GM12864 (cell line): ENCODE measurements around the gene VAT1.
"Not testable (repeated sequence)": the region's sequence is repeated elsewhere in the genome, so short reads cannot be mapped to it uniquely, and the experiment has no call there.

Source experiments
- DNase-seq: peaks from one replicate; pipeline ENCODE4 v3.0.0-alpha.2; 2011; ENCODE audit warnings: low read depth
- H3K4me3 ChIP-seq: 2 replicates; pipeline ENCODE4 v1.5.1; 2011; ENCODE audit warnings: mild to moderate bottlenecking, low read depth, low read length, control low read depth
- CTCF ChIP-seq: IDR thresholded peaks from 2 replicates; pipeline ENCODE4 v1.5.1; 2011; ENCODE audit warnings: low read depth, mild to moderate bottlenecking, moderate library complexity, low read length, control low read depth, inconsistent platforms; ENCODE audit errors: missing control alignments

The VAT1 gene

GRCh38 chr17:43056051-43056450 lies 33.9 kb upstream of the VAT1 start:
- no peak for TF ChIP-seq CTCF
- no peak overlapping the region for H3K4me3 ChIP-seq
- DNase-seq = no peak

GRCh38 chr17:43053008-43053407 lies 30.8 kb upstream of the VAT1 start:
- DNase-seq, H3K4me3 ChIP-seq: not testable (repeated sequence)

- no peak for DNase-seq
- no peak overlapping the region for H3K4me3 ChIP-seq
- TF ChIP-seq CTCF = no peak
Observed at GRCh38 chr17:43051969-43052368, 29.8 kb upstream of the VAT1 start.

GRCh38 chr17:43044024-43044423 lies 21.8 kb upstream of the VAT1 start:
- no peak for TF ChIP-seq CTCF
- no peak for DNase-seq
- no peak overlapping the region for H3K4me3 ChIP-seq

GRCh38 chr17:43043307-43043706 lies 21.1 kb upstream of the VAT1 start:
- no peak for TF ChIP-seq CTCF
- no peak for DNase-seq
- no peak overlapping the region for H3K4me3 ChIP-seq

GRCh38 chr17:43042025-43042628 lies 19.9 kb upstream of the VAT1 start:
- no peak for TF ChIP-seq CTCF

GRCh38 chr17:43040655-43041054 lies 18.5 kb upstream of the VAT1 start:
- DNase-seq = no peak
- no peak overlapping the region for H3K4me3 ChIP-seq
- no peak for TF ChIP-seq CTCF

More at GRCh38 chr17:43042025-43042628, 19.9 kb upstream of the VAT1 start:
- DNase-seq = no peak
- no peak overlapping the region for H3K4me3 ChIP-seq

GRCh38 chr17:43039646-43040045 lies 17.5 kb upstream of the VAT1 start:
- H3K4me3 ChIP-seq = no peak overlapping the region
- no peak for DNase-seq
- TF ChIP-seq CTCF = no peak
